ENCODE results near the gene PDZD4. TPM values are rescaled to one million over a fixed set of nuclear protein-coding genes. Genes with fewer than 3 reads are reported as not detected.

PDZD4 gene
- total and polyA plus RNA-seq, 2 of the 4 experiments (the other 2 are of a cell fraction) = under 0.01 to 0.38 TPM

- Histone ChIP-seq H3K56ac (ENCODE audit: extremely low read depth, insufficient read depth, low read length) (no peak within 1 kb of the TSS), H2AK9ac (replicated peaks; ENCODE audit: low read depth, low read length, poor library complexity) (peak within 1 kb of the TSS; percentile 24), H3K18ac (ENCODE audit: low read depth, low read length) (no peak within 1 kb of the TSS), H3K36me3 (ENCODE audit: control insufficient read depth, insufficient read depth, low read length) (peaks cover 2% of the 10 kb centered on the region; the same call in 1 of the 2 replicates), H2BK120ac (ENCODE audit: low read depth, low read length) (no peak within 1 kb of the TSS), H3K9me1 (ENCODE audit: insufficient read depth, low read length) (no peaks in the 10 kb centered on the region), H4K5ac (ENCODE audit: low read depth, low read length) (no peak within 1 kb of the TSS), H4K8ac (ENCODE audit: low read depth in 2 of 2, low read length in 2 of 2) (no peak within 1 kb of the TSS; a peak in 1 of 4 replicates), H3K27me3 (ENCODE audit: control insufficient read depth, insufficient read depth, low read length) (no peaks in the 10 kb centered on the region), H4K20me1 (ENCODE audit: insufficient read depth, low read length) (no peaks in the 10 kb centered on the region), H3K4me1 (ENCODE audit: control insufficient read depth, insufficient read depth, low read length) (no peaks in the 10 kb centered on the region), H3K9me3 (ENCODE audit: control insufficient read depth, insufficient read depth, low read length) (no peaks in the 10 kb centered on the region; the same call in 1 of the 2 replicates), H3K9ac (ENCODE audit: low read depth, low read length) (no peak within 1 kb of the TSS), H2BK20ac (ENCODE audit: low read depth, low read length) (no peak within 1 kb of the TSS), H2BK15ac (ENCODE audit: low read depth, low read length) (no peak within 1 kb of the TSS), H4K91ac (ENCODE audit: insufficient read depth, low read depth, low read length) (no peak within 1 kb of the TSS), H3K27ac (ENCODE audit: insufficient read depth, low read length) (no peak within 1 kb of the TSS), H2BK5ac (ENCODE audit: low read depth, low read length, poor library complexity, severe bottlenecking) (no peak within 1 kb of the TSS), H3K79me1 (ENCODE audit: low read depth in 1 of 2, low read length in 2 of 2) (no peaks in the 10 kb centered on the region), H3K4me3 (ENCODE audit: insufficient read depth, low read depth, low read length) (no peak within 1 kb of the TSS), H3K4ac (ENCODE audit: low read depth, low read length) (no peak within 1 kb of the TSS), H3K4me2 (ENCODE audit: low read depth, low read length) (no peak within 1 kb of the TSS), H2AFZ (replicated peaks; ENCODE audit: low read length, poor library complexity) (peak within 1 kb of the TSS; percentile 67), H2AK5ac (ENCODE audit: low read depth, low read length) (no peak within 1 kb of the TSS; the same call in 1 of the 2 replicates), H3K23ac (ENCODE audit: low read depth, low read length) (no peak within 1 kb of the TSS), H3K14ac (replicated peaks; ENCODE audit: low read depth, low read length) (no peak within 1 kb of the TSS)
- dilution Hi-C loops (cut with HindIII; ENCODE audit: low sequenced_read_pairs, unreplicated experiment) = no loop called here
- BruUV-seq (replicated peaks) = no TSS peak
- in situ Hi-C loops (cut with MboI; ENCODE audit: low sequenced_read_pairs) = no loop called here
- ATAC-seq (ENCODE audit: low read depth) (peak; percentile 50), DNase-seq (no peak)
- POLR2A ChIA-PET (ENCODE audit: unreplicated experiment) = no interaction called here
- CTCF ChIA-PET = no interaction called here
- intact Hi-C loops (cut with micrococcal nuclease) = no loop called here
- 63% methylated on average over 24 of the region's 52 CpGs; no CpG with 5 or more reads in 1 of the 2 experiments for WGBS, 2 experiments (ENCODE audit: extremely low coverage in 2 of 2, insufficient read length in 1 of 2)
- TF ChIP-seq RCOR1 (IDR thresholded peaks at IDR 0.05; ENCODE audit: insufficient replicate concordance, low read length) = no peak
- TF ChIP-seq MAFK (IDR thresholded peaks at IDR 0.05; ENCODE audit: low read depth, low read length) = no peak
- no peak for TF ChIP-seq FOS (IDR thresholded peaks at IDR 0.05; ENCODE audit: low read depth, low read length)
- no peak for TF ChIP-seq ELK1 (IDR thresholded peaks at IDR 0.05; ENCODE audit: borderline replicate concordance, low read depth, low read length)
- no peak for TF ChIP-seq RAD21 (IDR thresholded peaks at IDR 0.05; ENCODE audit: low read length)
- TF ChIP-seq SMC3 (IDR thresholded peaks at IDR 0.05; ENCODE audit: low read depth, low read length) = no peak
- TF ChIP-seq MXI1 (IDR thresholded peaks at IDR 0.05; ENCODE audit: borderline replicate concordance, low read depth, low read length) = no peak
- TF ChIP-seq CHD1 (IDR thresholded peaks at IDR 0.05; ENCODE audit: low read depth, low read length) = no peak
- no peak for TF ChIP-seq CEBPB (IDR thresholded peaks at IDR 0.05; ENCODE audit: low read depth, low read length)
- TF ChIP-seq RFX5 (IDR thresholded peaks at IDR 0.05; ENCODE audit: low read depth, low read length) = no peak
- no peak for TF ChIP-seq CTCF (conservative IDR thresholded peaks at IDR 0.05; ENCODE audit: low read depth, low read length)
- no peak for TF ChIP-seq BHLHE40 (IDR thresholded peaks at IDR 0.05; ENCODE audit: low read depth, low read length)
- TF ChIP-seq POLR2A (IDR thresholded peaks at IDR 0.05; ENCODE audit: low read depth, low read length) = no peak
- TF ChIP-seq USF2 (IDR thresholded peaks at IDR 0.05; ENCODE audit: low read depth, low read length) = no peak
These were observed 49.5 kb downstream of the PDZD4 start, which contains the start of gene SRPK3 for GRCh38 chrX:153780678-153781427. Gene SRPK3, plus strand, starts transcription at chrX:153781041. Its CDS starts 46 bp downstream, at chrX:153781087.

Measured in IMR-90 (cell line).